ENCODE measurements around the gene ADAMTS15.

The ADAMTS15 gene

GRCh38 chr11:130510407-130511006, 62.1 kb downstream of the ADAMTS15 start:
- peaks cover 3% of the 10 kb centered on the region for H3K4me1 ChIP-seq (ENCODE audit: control insufficient read depth, insufficient read depth, low read depth, low read length)
- no peak overlapping the region for H2AK5ac ChIP-seq (ENCODE audit: low read length, severe bottlenecking)
- H3K9me3 ChIP-seq (ENCODE audit: control insufficient read depth, low read length) = peaks cover 5% of the 10 kb centered on the region
- no peak overlapping the region for H3K4me2 ChIP-seq (ENCODE audit: low read length, poor library complexity, severe bottlenecking)
- H3K27ac ChIP-seq (ENCODE audit: low read length, poor library complexity, severe bottlenecking) = no peak overlapping the region
- peak overlapping the region; percentile 5 for H4K8ac ChIP-seq (ENCODE audit: low read length)
- no peak overlapping the region for H2BK5ac ChIP-seq (ENCODE audit: low read depth, low read length, poor library complexity, severe bottlenecking)
- no peak overlapping the region for H2BK120ac ChIP-seq (ENCODE audit: low read depth, low read length)
- no peak overlapping the region for H3K18ac ChIP-seq (ENCODE audit: low read depth in 1 of 2, low read length in 2 of 2)
- H3K4me3 ChIP-seq (ENCODE audit: insufficient read depth in 1 of 2, low read depth in 1 of 2, low read length in 2 of 2) = no peak overlapping the region
- H2BK12ac ChIP-seq (ENCODE audit: low read length in 2 of 2) = no peak overlapping the region
- no peak overlapping the region for H3K4ac ChIP-seq (ENCODE audit: low read depth in 1 of 2, low read length in 2 of 2)
- no peak overlapping the region for H3K23ac ChIP-seq (ENCODE audit: low read length in 2 of 2)
- H2BK15ac ChIP-seq (ENCODE audit: low read depth, poor library complexity, severe bottlenecking) = no peak overlapping the region
- H3K27me3 ChIP-seq (ENCODE audit: control insufficient read depth in 1 of 2, insufficient read depth in 1 of 2, low read length in 2 of 2) = no peaks in the 10 kb centered on the region
- H3K14ac ChIP-seq (ENCODE audit: low read length in 2 of 2) = no peak overlapping the region
- no peaks in the 10 kb centered on the region for H3K79me1 ChIP-seq (replicated peaks; ENCODE audit: low read length, poor library complexity, severe bottlenecking)
- no peak overlapping the region for H4K91ac ChIP-seq (ENCODE audit: low read length)
- H3K9ac ChIP-seq (ENCODE audit: low read length) = peak overlapping the region; percentile 48
- no peak overlapping the region for H2AFZ ChIP-seq (ENCODE audit: low read depth, low read length)
- 75% methylated on average over 8 of the region's 8 CpGs for WGBS
- H3K36me3 ChIP-seq (ENCODE audit: control insufficient read depth in 1 of 2, insufficient read depth in 2 of 2, low read depth in 1 of 2, low read length in 2 of 2) = no peaks in the 10 kb centered on the region
- peak; percentile 37 for DNase-seq

GRCh38 chr11:130511765-130512164, 63.3 kb downstream of the ADAMTS15 start:
- H3K27me3 ChIP-seq (ENCODE audit: control insufficient read depth in 1 of 2, insufficient read depth in 1 of 2, low read length in 2 of 2) = no peaks in the 10 kb centered on the region
- no peak overlapping the region for H2BK15ac ChIP-seq (ENCODE audit: low read depth, poor library complexity, severe bottlenecking)
- no peak overlapping the region for H3K4ac ChIP-seq (ENCODE audit: low read depth in 1 of 2, low read length in 2 of 2)
- H2AFZ ChIP-seq (ENCODE audit: low read depth, low read length) = no peak overlapping the region
- no peak for DNase-seq
- no peak overlapping the region for H3K14ac ChIP-seq (ENCODE audit: low read length in 2 of 2)
- H3K79me1 ChIP-seq (replicated peaks; ENCODE audit: low read length, poor library complexity, severe bottlenecking) = no peaks in the 10 kb centered on the region
- no peak overlapping the region for H3K4me3 ChIP-seq (ENCODE audit: insufficient read depth in 1 of 2, low read depth in 1 of 2, low read length in 2 of 2)
- no peaks in the 10 kb centered on the region for H3K36me3 ChIP-seq (ENCODE audit: control insufficient read depth in 1 of 2, insufficient read depth in 2 of 2, low read depth in 1 of 2, low read length in 2 of 2)
- no peak overlapping the region for H3K9ac ChIP-seq (ENCODE audit: low read length)
- no peak overlapping the region for H3K4me2 ChIP-seq (ENCODE audit: low read length, poor library complexity, severe bottlenecking)
- H3K23ac ChIP-seq (ENCODE audit: low read length in 2 of 2) = no peak overlapping the region
- H3K27ac ChIP-seq (ENCODE audit: low read length, poor library complexity, severe bottlenecking) = no peak overlapping the region
- no peak overlapping the region for H2BK5ac ChIP-seq (ENCODE audit: low read depth, low read length, poor library complexity, severe bottlenecking)
- peaks cover 3% of the 10 kb centered on the region for H3K4me1 ChIP-seq (ENCODE audit: control insufficient read depth, insufficient read depth, low read depth, low read length)
- no peak overlapping the region for H4K8ac ChIP-seq (ENCODE audit: low read length)
- 100% methylated on average over 2 of the region's 2 CpGs for WGBS
- no peak overlapping the region for H2AK5ac ChIP-seq (ENCODE audit: low read length, severe bottlenecking)
- no peak overlapping the region for H2BK120ac ChIP-seq (ENCODE audit: low read depth, low read length)
- H3K18ac ChIP-seq (ENCODE audit: low read depth in 1 of 2, low read length in 2 of 2) = no peak overlapping the region
- no peak overlapping the region for H4K91ac ChIP-seq (ENCODE audit: low read length)
- peaks cover 5% of the 10 kb centered on the region for H3K9me3 ChIP-seq (ENCODE audit: control insufficient read depth, low read length)
- H2BK12ac ChIP-seq (ENCODE audit: low read length in 2 of 2) = no peak overlapping the region

- Histone ChIP-seq H3K18ac (ENCODE audit: low read depth in 1 of 2, low read length in 2 of 2) (peak overlapping the region in 1 of 2 experiments; percentile 1), H2BK15ac (ENCODE audit: low read depth, poor library complexity, severe bottlenecking) (no peak overlapping the region), H3K14ac (ENCODE audit: low read length in 2 of 2) (no peak overlapping the region), H3K4me1 (ENCODE audit: control insufficient read depth, insufficient read depth, low read depth, low read length) (peaks cover 3% of the 10 kb centered on the region), H2BK5ac (ENCODE audit: low read depth, low read length, poor library complexity, severe bottlenecking) (no peak overlapping the region), H4K91ac (ENCODE audit: low read length) (no peak overlapping the region), H3K27ac (ENCODE audit: low read length, poor library complexity, severe bottlenecking) (no peak overlapping the region), H2AK5ac (ENCODE audit: low read length, severe bottlenecking) (no peak overlapping the region), H3K9ac (ENCODE audit: low read length) (no peak overlapping the region), H4K8ac (ENCODE audit: low read length) (no peak overlapping the region), H3K4me3 (ENCODE audit: insufficient read depth in 1 of 2, low read depth in 1 of 2, low read length in 2 of 2) (no peak overlapping the region), H3K27me3 (ENCODE audit: control insufficient read depth in 1 of 2, insufficient read depth in 1 of 2, low read length in 2 of 2) (no peaks in the 10 kb centered on the region), H3K79me1 (replicated peaks; ENCODE audit: low read length, poor library complexity, severe bottlenecking) (no peaks in the 10 kb centered on the region), H2BK12ac (ENCODE audit: low read length in 2 of 2) (no peak overlapping the region), H2BK120ac (ENCODE audit: low read depth, low read length) (no peak overlapping the region), H3K9me3 (ENCODE audit: control insufficient read depth, low read length) (peaks cover 2% of the 10 kb centered on the region), H3K4ac (ENCODE audit: low read depth in 1 of 2, low read length in 2 of 2) (no peak overlapping the region), H3K36me3 (ENCODE audit: control insufficient read depth in 1 of 2, insufficient read depth in 2 of 2, low read depth in 1 of 2, low read length in 2 of 2) (no peaks in the 10 kb centered on the region), H3K23ac (ENCODE audit: low read length in 2 of 2) (no peak overlapping the region), H2AFZ (ENCODE audit: low read depth, low read length) (no peak overlapping the region), H3K4me2 (ENCODE audit: low read length, poor library complexity, severe bottlenecking) (no peak overlapping the region)
- DNase-seq = no peak
- 96% methylated on average over 4 of the region's 4 CpGs for WGBS
Observed at GRCh38 chr11:130512662-130513061, 64.2 kb downstream of the ADAMTS15 start.

- no peak overlapping the region for H3K9ac ChIP-seq (ENCODE audit: low read length)
- H4K91ac ChIP-seq (ENCODE audit: low read length) = no peak overlapping the region
- peak; percentile 29 for DNase-seq
- no peak overlapping the region for H3K4me2 ChIP-seq (ENCODE audit: low read length, poor library complexity, severe bottlenecking)
- H3K27ac ChIP-seq (ENCODE audit: low read length, poor library complexity, severe bottlenecking) = no peak overlapping the region
- peak overlapping the region in 1 of 2 experiments; percentile 30 for H3K4me3 ChIP-seq (ENCODE audit: insufficient read depth in 1 of 2, low read depth in 1 of 2, low read length in 2 of 2)
- H4K8ac ChIP-seq (ENCODE audit: low read length) = no peak overlapping the region
- no peak overlapping the region for H2AFZ ChIP-seq (ENCODE audit: low read depth, low read length)
- H2BK12ac ChIP-seq (ENCODE audit: low read length in 2 of 2) = no peak overlapping the region
- H3K27me3 ChIP-seq (ENCODE audit: control insufficient read depth in 1 of 2, insufficient read depth in 1 of 2, low read length in 2 of 2) = no peaks in the 10 kb centered on the region
- peaks cover 3% of the 10 kb centered on the region for H3K4me1 ChIP-seq (ENCODE audit: control insufficient read depth, insufficient read depth, low read depth, low read length)
- H3K36me3 ChIP-seq (ENCODE audit: control insufficient read depth in 1 of 2, insufficient read depth in 2 of 2, low read depth in 1 of 2, low read length in 2 of 2) = no peaks in the 10 kb centered on the region
- 41% methylated on average over 4 of the region's 4 CpGs for WGBS
- H3K79me1 ChIP-seq (replicated peaks; ENCODE audit: low read length, poor library complexity, severe bottlenecking) = no peaks in the 10 kb centered on the region
- peak overlapping the region; percentile 51 to 63 for H3K18ac ChIP-seq (ENCODE audit: low read depth in 1 of 2, low read length in 2 of 2)
- no peak overlapping the region for H3K4ac ChIP-seq (ENCODE audit: low read depth in 1 of 2, low read length in 2 of 2)
- no peak overlapping the region for H3K14ac ChIP-seq (ENCODE audit: low read length in 2 of 2)
- no peaks in the 10 kb centered on the region for H3K9me3 ChIP-seq (ENCODE audit: control insufficient read depth, low read length)
- peak overlapping the region; percentile 22 for H2AK5ac ChIP-seq (ENCODE audit: low read length, severe bottlenecking)
- H2BK5ac ChIP-seq (ENCODE audit: low read depth, low read length, poor library complexity, severe bottlenecking) = no peak overlapping the region
- H3K23ac ChIP-seq (ENCODE audit: low read length in 2 of 2) = no peak overlapping the region
- H2BK120ac ChIP-seq (ENCODE audit: low read depth, low read length) = no peak overlapping the region
- H2BK15ac ChIP-seq (ENCODE audit: low read depth, poor library complexity, severe bottlenecking) = peak overlapping the region; percentile 78
Observed at GRCh38 chr11:130513132-130513531, 64.7 kb downstream of the ADAMTS15 start.
